OCI-LY7 (cell line): ENCODE data around the gene SLC25A14. TPM values are rescaled to one million over a fixed set of nuclear protein-coding genes. Genes with fewer than 3 reads are reported as not detected.

Experiments
- BruUV-seq: library from RNA; stranded (reverse); fragments of 400-500 nt; replicated peaks from 2 replicates; lab custom pipeline; 2021; lab: Mats Ljungman, UMichigan
- CTCF ChIA-PET: fragments of 300-600 bp; sonication (Branson Sonifier 250); formaldehyde crosslinking; loops from one replicate; lab custom pipeline; 2022; ENCODE audit warnings: antibody characterized with exemption; ENCODE audit not compliant: unreplicated experiment; lab: Charles Lee
- POLR2A ChIA-PET: fragments of 300-600 bp; sonication (Branson Sonifier 250); formaldehyde crosslinking; loops from one replicate; lab custom pipeline; 2022; ENCODE audit warnings: antibody characterized with exemption; lab: Charles Lee
- DNase-seq: peaks from one replicate; pipeline ENCODE4 v3.0.0-alpha.2; 2015; ENCODE audit warnings: low spot score
- H2AFZ ChIP-seq: fragments of 200-600 bp; sonication (generic), shearing (Covaris generic); 2 replicates; pipeline ENCODE4 v1.6.1; 2014; ENCODE audit warnings: mild to moderate bottlenecking, antibody characterized with exemption, low read length, moderate library complexity
- H3K27ac ChIP-seq: fragments of 200-600 bp; sonication (generic); 2 replicates; pipeline ENCODE4 v1.5.1; 2014; ENCODE audit warnings: mixed run types, low read depth, mild to moderate bottlenecking, moderate library complexity, low read length, inconsistent platforms; ENCODE audit not compliant: poor library complexity, severe bottlenecking
- H3K36me3 ChIP-seq: fragments of 200-600 bp; sonication (generic); 2 replicates; pipeline ENCODE4 v1.6.1; 2014; ENCODE audit warnings: mild to moderate bottlenecking, antibody characterized with exemption, low read length, moderate library complexity, mixed read lengths; ENCODE audit not compliant: insufficient read depth
- H3K4me1 ChIP-seq: fragments of 200-600 bp; sonication (generic); 2 replicates; pipeline ENCODE4 v1.5.1; 2014; ENCODE audit warnings: mild to moderate bottlenecking, low read length; ENCODE audit not compliant: insufficient read depth, poor library complexity, severe bottlenecking
- H3K4me2 ChIP-seq: fragments of 200-600 bp; sonication (generic); 2 replicates; pipeline ENCODE4 v1.6.1; 2014; ENCODE audit warnings: mild to moderate bottlenecking, low read length
- H3K4me3 ChIP-seq: fragments of 200-600 bp; sonication (generic); 2 replicates; pipeline ENCODE4 v1.5.1; 2014; ENCODE audit warnings: mild to moderate bottlenecking, low read depth, low read length; ENCODE audit not compliant: poor library complexity, severe bottlenecking
- H3K79me2 ChIP-seq: fragments of 200-600 bp; sonication (generic); 2 replicates; pipeline ENCODE4 v1.6.1; 2016; ENCODE audit warnings: low read depth, mild to moderate bottlenecking, low read length, moderate library complexity, mixed read lengths; ENCODE audit not compliant: insufficient read depth
- H3K9me2 ChIP-seq: fragments of 200-600 bp; sonication (generic); 2 replicates; pipeline ENCODE4 v1.6.1; 2016; ENCODE audit warnings: mild to moderate bottlenecking, low read length, mixed read lengths; ENCODE audit not compliant: insufficient read depth
- H3K9me3 ChIP-seq: fragments of 200-600 bp; sonication (generic); 2 replicates; pipeline ENCODE4 v1.6.1; 2014; ENCODE audit warnings: mild to moderate bottlenecking, mixed run types, low read length, mixed read lengths
- H4K20me1 ChIP-seq: fragments of 200-600 bp; sonication (generic); 2 replicates; pipeline ENCODE4 v1.6.1; 2014; ENCODE audit warnings: mild to moderate bottlenecking, antibody characterized with exemption, low read length, moderate library complexity, mixed read lengths; ENCODE audit not compliant: insufficient read depth
- EZH2phosphoT487 ChIP-seq: fragments of 200-600 bp; sonication (generic); IDR thresholded peaks from 2 replicates; pipeline ENCODE4 v1.6.1; 2018; ENCODE audit warnings: low read depth, borderline replicate concordance, mild to moderate bottlenecking, mixed run types, antibody characterized with exemption, low read length, moderate library complexity, mixed read lengths
- intact Hi-C: fragments of 100-400 bp; cut with micrococcal nuclease; formaldehyde crosslinking; loops from one replicate; pipeline ENCODE4 v1.10.0; 2022; ENCODE audit not compliant: unreplicated experiment
- total RNA-seq, 2 experiments: library from RNA; depleted of rRNA in 1 of 2; stranded (reverse); fragments of >200 nt in 1 of 2; shearing (Covaris generic) in 1 of 2; gene quantifications; 2 replicates each; pipeline ENCODE4 v1.2.3, GENCODE V29; 2014 to 2022
- TF ChIP-seq, protein P1 (sequence below): fragments of 200-600 bp; sonication (generic); conservative IDR thresholded peaks from 2 replicates; pipeline ENCODE4 v1.5.1; 2014; ENCODE audit warnings: mild to moderate bottlenecking, antibody characterized with exemption, low read length, moderate library complexity, mixed read lengths

SLC25A14 gene
- total RNA-seq, 2 experiments from 2014 or later: 12.6 to 19.5 TPM

- Histone ChIP-seq H4K20me1 (no peaks in the 10 kb centered on the region), H3K9me2 (no peaks in the 10 kb centered on the region), H3K9me3 (no peaks in the 10 kb centered on the region), H3K27ac (no peak overlapping the region), H2AFZ (no peak overlapping the region), H3K4me3 (no peak overlapping the region), H3K4me1 (no peaks in the 10 kb centered on the region), H3K4me2 (no peak overlapping the region), H3K79me2 (no peaks in the 10 kb centered on the region), H3K36me3 (peaks cover 29% of the 10 kb centered on the region)
- no TSS peak for BruUV-seq
- ChIA-PET POLR2A (interaction anchor here (0.6 to 1.6 kb wide), 3 partner anchors 9 to 130 kb away, joined by 3 to 4 read pairs (median 3); no protein-coding TSS in a partner anchor), CTCF (no interaction called here)
- TF ChIP-seq, protein P1, sequence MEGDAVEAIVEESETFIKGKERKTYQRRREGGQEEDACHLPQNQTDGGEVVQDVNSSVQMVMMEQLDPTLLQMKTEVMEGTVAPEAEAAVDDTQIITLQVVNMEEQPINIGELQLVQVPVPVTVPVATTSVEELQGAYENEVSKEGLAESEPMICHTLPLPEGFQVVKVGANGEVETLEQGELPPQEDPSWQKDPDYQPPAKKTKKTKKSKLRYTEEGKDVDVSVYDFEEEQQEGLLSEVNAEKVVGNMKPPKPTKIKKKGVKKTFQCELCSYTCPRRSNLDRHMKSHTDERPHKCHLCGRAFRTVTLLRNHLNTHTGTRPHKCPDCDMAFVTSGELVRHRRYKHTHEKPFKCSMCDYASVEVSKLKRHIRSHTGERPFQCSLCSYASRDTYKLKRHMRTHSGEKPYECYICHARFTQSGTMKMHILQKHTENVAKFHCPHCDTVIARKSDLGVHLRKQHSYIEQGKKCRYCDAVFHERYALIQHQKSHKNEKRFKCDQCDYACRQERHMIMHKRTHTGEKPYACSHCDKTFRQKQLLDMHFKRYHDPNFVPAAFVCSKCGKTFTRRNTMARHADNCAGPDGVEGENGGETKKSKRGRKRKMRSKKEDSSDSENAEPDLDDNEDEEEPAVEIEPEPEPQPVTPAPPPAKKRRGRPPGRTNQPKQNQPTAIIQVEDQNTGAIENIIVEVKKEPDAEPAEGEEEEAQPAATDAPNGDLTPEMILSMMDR: no peak
- TF ChIP-seq EZH2phosphoT487: no peak
- no peak for DNase-seq
- intact Hi-C loops: no loop called here
Observed at GRCh38 chrX:130413415-130413814, 73.7 kb downstream of the SLC25A14 start.

- BruUV-seq: no TSS peak
- no peak for DNase-seq
- H3K79me2 ChIP-seq: no peaks in the 10 kb centered on the region
- no peaks in the 10 kb centered on the region for H4K20me1 ChIP-seq
- intact Hi-C loops: no loop called here
- H3K9me2 ChIP-seq: no peaks in the 10 kb centered on the region
- H3K4me1 ChIP-seq: no peaks in the 10 kb centered on the region
- H3K36me3 ChIP-seq: peaks cover 18% of the 10 kb centered on the region
- no peaks in the 10 kb centered on the region for H3K9me3 ChIP-seq
- POLR2A ChIA-PET: no interaction called here
- H3K27ac ChIP-seq: no peak overlapping the region
- H2AFZ ChIP-seq: no peak overlapping the region
- H3K4me2 ChIP-seq: no peak overlapping the region
- no peak overlapping the region for H3K4me3 ChIP-seq
- CTCF ChIA-PET: no interaction called here
- TF ChIP-seq, protein P1: no peak
- no peak for TF ChIP-seq EZH2phosphoT487
Observed at GRCh38 chrX:130414800-130415199, 75.1 kb downstream of the SLC25A14 start.

DNA sequence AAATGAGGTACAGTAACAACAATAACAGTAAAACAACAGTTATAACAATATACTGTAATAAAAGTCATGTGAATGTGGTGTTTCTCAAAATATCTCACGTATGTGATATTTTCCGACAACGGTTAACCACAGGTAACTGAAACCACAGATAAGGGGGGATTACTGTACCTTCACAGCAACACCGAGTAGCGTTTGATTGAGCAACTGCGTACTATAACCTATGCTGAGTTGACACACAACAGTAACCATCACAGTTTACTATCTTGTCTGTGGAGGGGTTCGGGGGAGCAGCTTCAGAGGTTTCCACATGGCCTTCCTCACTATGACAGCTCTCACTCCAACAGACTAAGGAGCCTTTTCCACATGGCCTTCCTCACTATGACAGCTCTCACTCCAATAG, 75.5 kb downstream of the SLC25A14 start:
- H3K9me2 ChIP-seq: no peaks in the 10 kb centered on the region
- H2AFZ ChIP-seq: no peak overlapping the region
- H3K4me3 ChIP-seq: no peak overlapping the region
- no peak overlapping the region for H3K4me2 ChIP-seq
- no peak overlapping the region for H3K27ac ChIP-seq
- no TSS peak for BruUV-seq
- CTCF ChIA-PET: no interaction called here
- DNase-seq: no peak
- POLR2A ChIA-PET: interaction anchor here (1.0 kb wide), 1 partner anchor 18 kb away, joined by 3 read pairs; no protein-coding TSS in a partner anchor
- H3K36me3 ChIP-seq: peaks cover 14% of the 10 kb centered on the region
- no peaks in the 10 kb centered on the region for H3K79me2 ChIP-seq
- no peaks in the 10 kb centered on the region for H4K20me1 ChIP-seq
- intact Hi-C loops: no loop called here
- H3K9me3 ChIP-seq: no peaks in the 10 kb centered on the region
- H3K4me1 ChIP-seq: no peaks in the 10 kb centered on the region
- no peak for TF ChIP-seq EZH2phosphoT487
- TF ChIP-seq, protein P1: no peak
